Progenitor cell of endocrine pancreas (in vitro differentiated cells): ENCODE data around the gene NPTN. TPM values are rescaled to one million over a fixed set of nuclear protein-coding genes. Genes with fewer than 3 reads are reported as not detected.

Experiments
- DNase-seq: peaks from one replicate; pipeline ENCODE4 v3.0.0; 2021; ENCODE audit warnings: low spot score; ENCODE audit not compliant: unreplicated experiment
- H3K27ac Mint-ChIP-seq: 2 replicates; pipeline ENCODE4 v1.8.0; 2021; ENCODE audit warnings: mild to moderate bottlenecking, moderate library complexity, mixed read lengths
- H3K27me3 Mint-ChIP-seq: 2 replicates; pipeline ENCODE4 v1.8.0; 2021; ENCODE audit warnings: mixed read lengths
- H3K36me3 Mint-ChIP-seq: 2 replicates; pipeline ENCODE4 v1.8.0; 2022; ENCODE audit warnings: mixed read lengths; ENCODE audit not compliant: insufficient read depth
- H3K4me1 Mint-ChIP-seq: 2 replicates; pipeline ENCODE4 v1.8.0; 2021; ENCODE audit warnings: low read depth, mixed read lengths
- H3K4me3 Mint-ChIP-seq: 2 replicates; pipeline ENCODE4 v1.8.0; 2021; ENCODE audit warnings: low read depth, mild to moderate bottlenecking, moderate library complexity, mixed read lengths
- H3K9me3 Mint-ChIP-seq: 2 replicates; pipeline ENCODE4 v1.8.0; 2021; ENCODE audit warnings: low read depth, mixed read lengths
- CTCF ChIP-seq: fragments of 200-600 bp; sonication (generic); IDR thresholded peaks from one replicate; pipeline ENCODE4 v1.5.0; 2021; ENCODE audit warnings: antibody characterized with exemption, mild to moderate bottlenecking; ENCODE audit not compliant: unreplicated experiment
- total RNA-seq: library from RNA; stranded (reverse); gene quantifications from 2 replicates; pipeline ENCODE4 v1.2.1, GENCODE V29; 2021

The NPTN gene
- total RNA-seq, 1 donor from 2014 or later = 81.1 TPM

GRCh38 chr15:73602446-73602843 is 30.7 kb downstream of the NPTN start:
- Mint-ChIP-seq H3K4me1 (peaks cover 16% of the 10 kb centered on the region), H3K4me3 (no peak overlapping the region), H3K36me3 (no peaks in the 10 kb centered on the region), H3K27me3 (no peaks in the 10 kb centered on the region), H3K9me3 (no peaks in the 10 kb centered on the region), H3K27ac (no peak overlapping the region)
- no peak for DNase-seq
- no peak for TF ChIP-seq CTCF

DNA sequence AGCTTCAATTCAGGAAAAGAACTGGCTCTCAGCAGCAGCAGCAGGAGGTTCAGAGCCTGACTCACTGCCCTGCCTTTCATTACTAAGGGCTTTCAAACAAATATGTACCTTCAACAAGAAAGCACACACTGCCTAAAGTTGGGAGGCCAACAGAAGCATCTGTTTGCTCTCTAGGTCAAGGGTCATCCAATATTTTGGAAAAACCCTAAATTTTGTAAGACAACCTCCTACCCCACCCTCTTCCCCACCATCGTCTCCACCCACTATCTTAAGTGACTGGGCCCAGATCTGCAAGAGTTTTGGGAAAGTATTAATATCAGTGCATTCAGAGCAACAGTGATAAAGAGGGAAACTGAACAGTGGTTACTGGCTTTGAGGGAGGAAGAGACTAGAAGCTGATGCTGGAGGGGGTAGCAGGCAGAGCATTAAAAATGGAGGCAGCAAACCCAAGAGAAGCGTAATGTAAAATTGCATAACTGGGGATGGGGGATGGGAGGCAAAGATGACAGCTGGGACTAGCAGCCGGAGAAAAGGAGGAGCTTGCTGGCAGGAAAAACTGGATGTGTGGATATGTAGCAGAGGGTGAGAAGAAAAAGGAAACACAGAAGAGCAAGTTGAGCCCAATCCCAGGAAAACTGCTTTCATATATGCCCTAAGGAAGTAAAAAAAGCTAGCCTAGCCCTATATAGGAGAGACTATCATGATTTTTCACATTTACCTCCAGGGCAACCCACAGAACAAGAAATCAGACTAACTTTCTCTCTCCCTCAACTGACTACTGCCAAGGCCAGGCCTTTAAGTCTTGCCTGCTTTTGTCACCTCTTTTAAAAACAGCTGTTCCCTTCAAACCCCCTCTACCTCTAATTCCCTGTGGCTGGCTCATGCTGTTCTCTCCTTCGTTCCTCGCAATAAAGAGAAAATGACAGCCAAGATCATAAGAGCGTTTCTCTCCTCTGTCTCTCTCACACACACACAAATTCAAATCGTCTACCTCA is 31.4 kb downstream of the NPTN start:
- Mint-ChIP-seq H3K36me3 (no peaks in the 10 kb centered on the region), H3K4me1 (peaks cover 11% of the 10 kb centered on the region), H3K27ac (no peak overlapping the region), H3K27me3 (no peaks in the 10 kb centered on the region), H3K4me3 (no peak overlapping the region), H3K9me3 (no peaks in the 10 kb centered on the region)
- TF ChIP-seq CTCF = no peak
- DNase-seq = no peak

DNA sequence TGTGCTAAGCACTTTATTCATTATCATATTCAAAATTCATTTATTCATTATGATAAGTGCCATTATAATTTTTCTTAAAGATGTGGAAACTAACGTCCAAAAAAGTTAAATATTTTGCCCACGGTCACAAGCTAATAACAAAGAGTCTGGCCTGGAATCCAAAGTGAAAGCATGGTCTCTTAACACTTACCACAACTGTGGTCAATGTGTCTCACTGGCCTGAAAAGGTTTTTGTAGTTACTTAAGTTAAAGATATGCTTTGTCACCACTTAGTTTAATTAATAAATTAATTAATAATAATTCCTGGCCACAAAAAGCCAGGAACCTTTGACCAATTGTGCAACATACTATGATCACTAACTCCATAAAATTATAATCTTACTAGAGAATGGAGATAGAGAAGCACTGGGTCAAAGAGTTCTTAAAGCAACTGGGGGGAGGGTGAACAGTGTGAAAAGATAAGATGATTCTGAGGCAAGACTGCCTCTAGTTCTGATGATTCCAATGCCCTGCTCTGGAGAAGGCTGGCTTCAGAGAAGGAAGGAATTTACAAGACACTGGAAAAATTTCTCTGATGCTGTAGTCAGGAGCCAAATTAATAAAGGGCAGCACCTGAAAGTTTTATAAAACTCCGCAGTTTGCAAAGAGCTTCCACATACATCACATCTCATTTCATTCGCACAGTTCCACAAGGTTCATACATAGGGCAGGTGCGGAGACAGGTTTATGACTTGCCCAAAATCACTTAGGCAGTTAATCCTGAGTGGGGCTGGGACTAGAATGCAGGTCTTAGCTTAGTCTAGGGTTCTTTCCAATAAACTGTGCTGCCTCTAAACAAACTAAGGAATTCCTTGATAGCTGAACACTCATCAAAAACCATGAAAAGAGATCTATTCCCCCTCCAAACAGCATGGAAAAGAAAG is 32.5 kb downstream of the NPTN start:
- DNase-seq = no peak
- Mint-ChIP-seq H3K9me3 (no peaks in the 10 kb centered on the region), H3K27ac (no peak overlapping the region), H3K27me3 (no peaks in the 10 kb centered on the region), H3K4me3 (no peak overlapping the region), H3K36me3 (no peaks in the 10 kb centered on the region), H3K4me1 (peaks cover 11% of the 10 kb centered on the region)
- no peak for TF ChIP-seq CTCF

DNA sequence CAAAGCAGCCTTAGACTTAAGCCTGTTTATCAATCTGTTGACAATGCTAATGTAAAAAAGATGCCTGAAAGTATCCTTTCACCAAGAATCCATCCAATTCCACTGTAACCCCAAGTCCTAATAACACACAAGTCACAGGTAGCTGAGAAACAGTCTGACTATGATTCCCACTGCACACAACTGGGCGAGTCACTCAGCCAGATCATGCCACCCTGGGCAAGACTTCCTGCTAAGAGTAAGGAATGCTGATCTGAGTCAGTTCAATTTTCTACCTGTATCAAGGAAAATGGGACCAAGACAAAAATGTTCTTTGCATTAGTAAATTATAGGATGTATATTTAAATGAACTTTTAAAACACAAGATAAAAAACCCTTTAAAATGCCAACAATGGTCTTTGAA is 33.3 kb downstream of the NPTN start:
- H3K4me3 Mint-ChIP-seq = no peak overlapping the region
- H3K9me3 Mint-ChIP-seq = no peaks in the 10 kb centered on the region
- DNase-seq = no peak
- H3K4me1 Mint-ChIP-seq = peaks cover 11% of the 10 kb centered on the region
- no peak for TF ChIP-seq CTCF
- H3K36me3 Mint-ChIP-seq = no peaks in the 10 kb centered on the region
- H3K27me3 Mint-ChIP-seq = no peaks in the 10 kb centered on the region
- no peak overlapping the region for H3K27ac Mint-ChIP-seq

GRCh38 chr15:73598530-73599160 is 34.5 kb downstream of the NPTN start:
- Mint-ChIP-seq H3K27me3 (no peaks in the 10 kb centered on the region), H3K27ac (no peak overlapping the region), H3K9me3 (no peaks in the 10 kb centered on the region), H3K4me3 (no peak overlapping the region), H3K36me3 (no peaks in the 10 kb centered on the region), H3K4me1 (peaks cover 13% of the 10 kb centered on the region)
- DNase-seq = no peak
- no peak for TF ChIP-seq CTCF
